Measurements from ENCODE around the gene CYP1A1.

- TF ChIP-seq SIN3A (IDR thresholded peaks at IDR 0.05; ENCODE audit: borderline replicate concordance, insufficient read depth, low read depth, low read length) = no peak
- TF ChIP-seq, protein P1, sequence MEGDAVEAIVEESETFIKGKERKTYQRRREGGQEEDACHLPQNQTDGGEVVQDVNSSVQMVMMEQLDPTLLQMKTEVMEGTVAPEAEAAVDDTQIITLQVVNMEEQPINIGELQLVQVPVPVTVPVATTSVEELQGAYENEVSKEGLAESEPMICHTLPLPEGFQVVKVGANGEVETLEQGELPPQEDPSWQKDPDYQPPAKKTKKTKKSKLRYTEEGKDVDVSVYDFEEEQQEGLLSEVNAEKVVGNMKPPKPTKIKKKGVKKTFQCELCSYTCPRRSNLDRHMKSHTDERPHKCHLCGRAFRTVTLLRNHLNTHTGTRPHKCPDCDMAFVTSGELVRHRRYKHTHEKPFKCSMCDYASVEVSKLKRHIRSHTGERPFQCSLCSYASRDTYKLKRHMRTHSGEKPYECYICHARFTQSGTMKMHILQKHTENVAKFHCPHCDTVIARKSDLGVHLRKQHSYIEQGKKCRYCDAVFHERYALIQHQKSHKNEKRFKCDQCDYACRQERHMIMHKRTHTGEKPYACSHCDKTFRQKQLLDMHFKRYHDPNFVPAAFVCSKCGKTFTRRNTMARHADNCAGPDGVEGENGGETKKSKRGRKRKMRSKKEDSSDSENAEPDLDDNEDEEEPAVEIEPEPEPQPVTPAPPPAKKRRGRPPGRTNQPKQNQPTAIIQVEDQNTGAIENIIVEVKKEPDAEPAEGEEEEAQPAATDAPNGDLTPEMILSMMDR (IDR thresholded peaks at IDR 0.05) = no peak
- no peak for TF ChIP-seq REST (IDR thresholded peaks at IDR 0.05; ENCODE audit: insufficient read depth in 1 of 2, low read depth in 2 of 2, low read length in 1 of 2)
- no peak for TF ChIP-seq POLR2AphosphoS5 (IDR thresholded peaks at IDR 0.05; ENCODE audit: low read depth, low read length)
These were observed 33.0 kb downstream of the CYP1A1 start for GRCh38 chr15:74692327-74692726.

Measured in Panc1 (cell line).